NK-92 treated with Interleukin-12 subunit alpha and Interleukin-12 subunit beta, amount 100 ng/mL, for 24 hours (cell line): ENCODE results near the gene DNAH8.

Source experiments
- DNase-seq: peaks from one replicate; lab custom pipeline; 2025; lab: John Stamatoyannopoulos, UW

The DNAH8 gene

GRCh38 chr6:38974389-38975151 is 259.5 kb downstream of the DNAH8 start:
- DNase-seq = no peak

GRCh38 chr6:38975621-38976049 is 260.5 kb downstream of the DNAH8 start:
- no peak for DNase-seq

GRCh38 chr6:38976051-38976450 is 260.9 kb downstream of the DNAH8 start:
- DNase-seq = no peak

GRCh38 chr6:38976801-38977500 is 261.8 kb downstream of the DNAH8 start:
- no peak for DNase-seq

- no peak for DNase-seq
Observed at GRCh38 chr6:38978139-38978704, 263.1 kb downstream of the DNAH8 start.

GRCh38 chr6:38982470-38982869 is 267.4 kb downstream of the DNAH8 start:
- no peak for DNase-seq

- no peak for DNase-seq
Observed at GRCh38 chr6:38984723-38985122, 269.6 kb downstream of the DNAH8 start.

GRCh38 chr6:38985839-38986238 is 270.7 kb downstream of the DNAH8 start:
- no peak for DNase-seq

- no peak for DNase-seq
Observed at GRCh38 chr6:38987503-38987902, 272.4 kb downstream of the DNAH8 start.

- DNase-seq = no peak
Observed at GRCh38 chr6:38988736-38989449, 273.8 kb downstream of the DNAH8 start.

GRCh38 chr6:38990475-38990874 is 275.4 kb downstream of the DNAH8 start:
- DNase-seq = no peak

GRCh38 chr6:38996676-38997075 is 281.6 kb downstream of the DNAH8 start:
- DNase-seq = no peak

- DNase-seq = peak; percentile 19
Observed at GRCh38 chr6:38997128-38997761, 282.1 kb downstream of the DNAH8 start.

GRCh38 chr6:39003072-39003471 is 288.0 kb downstream of the DNAH8 start:
- DNase-seq = no peak

- DNase-seq = no peak
Observed at GRCh38 chr6:39003492-39003891, 288.4 kb downstream of the DNAH8 start.

- no peak for DNase-seq
Observed at GRCh38 chr6:39004801-39005200, 289.7 kb downstream of the DNAH8 start.

- DNase-seq = no peak
Observed at GRCh38 chr6:39005774-39006173, 290.7 kb downstream of the DNAH8 start.

- DNase-seq = no peak
Observed at GRCh38 chr6:39007575-39007974, 292.5 kb downstream of the DNAH8 start.

GRCh38 chr6:39008737-39009136 is 293.6 kb downstream of the DNAH8 start:
- DNase-seq = no peak

GRCh38 chr6:39009476-39009875 is 294.4 kb downstream of the DNAH8 start:
- no peak for DNase-seq

- no peak for DNase-seq
Observed at GRCh38 chr6:39016839-39017546, 301.9 kb downstream of the DNAH8 start.

GRCh38 chr6:39017547-39017880 is 302.4 kb downstream of the DNAH8 start:
- no peak for DNase-seq
